ENCODE results near the gene NR3C1.

NR3C1 gene

GRCh38 chr5:143244990-143245389 is 158.5 kb downstream of the NR3C1 start:
- Histone ChIP-seq H3K27me3 (ENCODE audit: control insufficient read depth, insufficient read depth, low read length) (no peaks in the 10 kb centered on the region), H3K79me2 (no peaks in the 10 kb centered on the region), H3K4me1 (peaks cover 10% of the 10 kb centered on the region), H3K36me3 (ENCODE audit: control insufficient read depth, insufficient read depth, low read length) (no peaks in the 10 kb centered on the region), H3K4me2 (ENCODE audit: low read length) (no peak overlapping the region), H2AFZ (no peak overlapping the region), H3K9ac (no peak overlapping the region), H3K4me3 (ENCODE audit: low read depth, low read length) (no peak overlapping the region), H3K27ac (no peak overlapping the region), H3K9me3 (ENCODE audit: control insufficient read depth, low read length) (no peaks in the 10 kb centered on the region)
- no peak for TF ChIP-seq CTCF (IDR thresholded peaks at IDR 0.05)

GRCh38 chr5:143244000-143244736 is 159.3 kb downstream of the NR3C1 start:
- no peak overlapping the region for H3K27ac ChIP-seq
- TF ChIP-seq CTCF (IDR thresholded peaks at IDR 0.05), result no peak
- H3K27me3 ChIP-seq (ENCODE audit: control insufficient read depth, insufficient read depth, low read length), result no peaks in the 10 kb centered on the region
- no peaks in the 10 kb centered on the region for H3K9me3 ChIP-seq (ENCODE audit: control insufficient read depth, low read length)
- H3K4me2 ChIP-seq (ENCODE audit: low read length), result no peak overlapping the region
- H3K4me1 ChIP-seq, result peaks cover 7% of the 10 kb centered on the region
- H3K4me3 ChIP-seq (ENCODE audit: low read depth, low read length), result no peak overlapping the region
- no peak overlapping the region for H2AFZ ChIP-seq
- H3K36me3 ChIP-seq (ENCODE audit: control insufficient read depth, insufficient read depth, low read length), result no peaks in the 10 kb centered on the region
- no peak overlapping the region for H3K9ac ChIP-seq
- no peaks in the 10 kb centered on the region for H3K79me2 ChIP-seq

- Histone ChIP-seq H3K9ac (no peak overlapping the region), H3K9me3 (ENCODE audit: control insufficient read depth, low read length) (no peaks in the 10 kb centered on the region), H3K36me3 (ENCODE audit: control insufficient read depth, insufficient read depth, low read length) (no peaks in the 10 kb centered on the region), H3K27ac (no peak overlapping the region), H3K4me1 (no peaks in the 10 kb centered on the region), H2AFZ (no peak overlapping the region), H3K4me3 (ENCODE audit: low read depth, low read length) (no peak overlapping the region), H3K79me2 (no peaks in the 10 kb centered on the region), H3K27me3 (ENCODE audit: control insufficient read depth, insufficient read depth, low read length) (no peaks in the 10 kb centered on the region), H3K4me2 (ENCODE audit: low read length) (no peak overlapping the region)
- TF ChIP-seq CTCF (IDR thresholded peaks at IDR 0.05), result no peak
Observed at GRCh38 chr5:143243103-143243502, 160.4 kb downstream of the NR3C1 start.

GRCh38 chr5:143241892-143242291 is 161.6 kb downstream of the NR3C1 start:
- no peaks in the 10 kb centered on the region for H3K36me3 ChIP-seq (ENCODE audit: control insufficient read depth, insufficient read depth, low read length)
- no peaks in the 10 kb centered on the region for H3K27me3 ChIP-seq (ENCODE audit: control insufficient read depth, insufficient read depth, low read length)
- no peak overlapping the region for H3K27ac ChIP-seq
- H3K79me2 ChIP-seq, result no peaks in the 10 kb centered on the region
- H3K9ac ChIP-seq, result no peak overlapping the region
- no peak overlapping the region for H3K4me2 ChIP-seq (ENCODE audit: low read length)
- no peak for TF ChIP-seq CTCF (IDR thresholded peaks at IDR 0.05)
- H3K9me3 ChIP-seq (ENCODE audit: control insufficient read depth, low read length), result no peaks in the 10 kb centered on the region
- H2AFZ ChIP-seq, result no peak overlapping the region
- H3K4me1 ChIP-seq, result no peaks in the 10 kb centered on the region
- no peak overlapping the region for H3K4me3 ChIP-seq (ENCODE audit: low read depth, low read length)

All from parathyroid adenoma (tissue), 2 donors.